ENCODE measurements around the gene AFG1L.

Gene AFG1L

GRCh38 chr6:108464418-108465097 lies 169.7 kb downstream of the AFG1L start:
- no peak for DNase-seq

GRCh38 chr6:108465098-108465495 lies 170.2 kb downstream of the AFG1L start:
- no peak for DNase-seq

DNA sequence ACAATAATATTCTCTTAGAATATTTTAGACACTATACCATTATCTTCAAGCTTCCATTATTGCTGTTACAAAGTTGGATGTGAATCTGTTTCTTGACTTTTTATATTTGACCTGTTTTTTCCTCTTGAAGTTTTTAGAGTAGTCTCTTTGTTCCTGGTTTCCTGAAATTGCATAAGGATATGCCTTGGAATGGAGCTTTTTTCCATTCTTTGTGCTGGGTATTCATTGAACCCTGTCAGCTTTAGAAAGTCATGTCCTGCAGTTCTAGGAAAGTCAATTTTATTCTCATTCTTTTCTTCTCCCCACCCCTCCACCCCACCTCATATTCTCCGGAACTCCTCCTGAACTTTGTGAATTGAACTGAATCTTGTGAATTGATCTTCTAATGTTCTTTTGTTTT lies 173.5 kb downstream of the AFG1L start:
- DNase-seq = no peak

DNA sequence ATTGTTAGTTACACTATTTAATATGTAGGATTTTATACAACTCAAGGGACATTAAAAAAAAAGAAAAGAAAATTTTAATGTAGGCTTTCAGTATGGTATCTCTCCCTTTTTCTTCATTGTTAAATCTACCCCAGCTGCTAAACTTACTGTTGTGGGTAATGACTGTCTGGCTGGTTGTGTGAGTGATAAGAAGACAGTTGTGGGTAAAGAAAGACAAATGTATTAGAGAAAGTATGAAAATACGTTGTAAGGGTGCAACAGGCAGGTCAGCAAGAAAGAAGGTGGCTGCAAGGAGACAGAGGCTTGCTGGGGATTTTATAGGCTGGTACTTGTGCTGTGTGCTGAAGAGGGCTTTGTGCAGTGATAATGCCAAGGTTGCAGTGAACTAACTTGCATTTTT lies 174.5 kb downstream of the AFG1L start:
- no peak for DNase-seq

- DNase-seq = no peak
Observed at GRCh38 chr6:108473197-108473596, 178.3 kb downstream of the AFG1L start.

- no peak for DNase-seq
Observed at GRCh38 chr6:108476376-108476775, 181.5 kb downstream of the AFG1L start.

GRCh38 chr6:108476847-108477430 lies 182.1 kb downstream of the AFG1L start:
- DNase-seq = no peak

DNA sequence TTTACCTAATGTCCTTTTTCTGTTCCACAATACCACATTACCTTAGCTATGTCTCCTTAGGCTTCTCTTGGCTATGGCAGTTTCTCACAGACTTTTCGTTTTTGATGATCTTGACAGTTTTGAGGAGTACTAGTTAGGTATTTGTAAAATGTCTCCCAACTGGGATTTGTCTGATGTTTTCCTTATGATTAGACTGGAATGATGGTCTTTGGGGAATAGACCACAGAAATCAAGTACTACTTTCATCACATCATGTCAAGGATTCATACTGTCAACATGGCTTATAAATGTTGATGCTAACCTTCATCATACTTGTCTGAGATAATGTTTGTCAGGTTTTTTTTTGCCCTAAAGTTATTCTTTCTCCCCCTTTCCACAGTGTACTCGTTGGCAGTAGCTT lies 187.7 kb downstream of the AFG1L start:
- DNase-seq = no peak

GRCh38 chr6:108484016-108484415 lies 189.2 kb downstream of the AFG1L start:
- DNase-seq = no peak

DNA sequence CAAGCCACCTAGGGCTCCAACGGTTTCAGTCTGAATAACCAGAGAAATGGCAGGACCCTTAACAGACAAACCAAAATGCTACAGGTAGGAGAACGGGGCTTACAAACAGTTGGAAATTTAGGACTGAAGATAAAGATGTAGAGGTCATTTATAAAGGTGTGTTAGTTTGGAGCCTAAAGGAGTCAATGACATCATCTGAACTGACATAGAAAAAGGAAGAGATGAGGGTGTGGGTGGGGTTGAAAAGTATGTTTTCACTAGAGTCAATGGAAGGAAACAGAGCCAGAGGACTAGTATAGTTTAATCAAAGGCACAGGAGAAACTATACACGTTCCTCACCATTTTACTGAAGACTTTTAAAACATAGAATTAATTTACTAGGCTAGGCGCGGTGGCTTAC lies 194.8 kb downstream of the AFG1L start:
- no peak for DNase-seq

DNA sequence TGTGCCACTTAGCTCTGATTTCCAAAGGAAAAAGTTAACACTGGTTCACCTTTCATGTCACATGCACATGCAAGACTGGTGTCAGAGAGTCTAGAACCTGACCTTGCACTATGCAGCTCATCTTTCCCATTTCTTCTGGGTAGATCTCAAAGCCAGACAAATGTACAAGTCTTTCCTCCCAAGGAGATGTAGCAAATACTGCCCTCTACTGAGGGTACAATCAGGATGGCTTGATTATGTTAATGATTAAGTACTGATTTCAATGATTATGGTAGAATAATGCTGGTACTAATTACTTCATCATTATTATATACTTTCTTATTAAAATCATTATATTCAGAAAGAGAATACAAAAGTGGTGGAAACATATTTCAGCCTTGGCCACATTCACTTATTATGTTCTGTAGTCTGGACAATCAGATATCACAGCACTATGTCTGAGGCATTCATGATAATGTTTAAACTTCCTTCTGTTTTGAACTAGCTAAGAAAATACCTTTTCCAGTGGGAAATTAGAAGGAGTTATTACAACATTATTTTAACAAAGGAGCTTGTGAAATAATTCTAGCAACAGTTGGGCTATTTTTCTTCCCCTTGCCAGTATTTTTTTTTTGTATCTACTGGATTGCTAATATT lies 197.4 kb downstream of the AFG1L start:
- no peak for DNase-seq

- DNase-seq = no peak
Observed at GRCh38 chr6:108494434-108494833, 199.6 kb downstream of the AFG1L start.

GRCh38 chr6:108497883-108498282 lies 203.0 kb downstream of the AFG1L start:
- no peak for DNase-seq

GRCh38 chr6:108501559-108501958 lies 206.7 kb downstream of the AFG1L start:
- no peak for DNase-seq

GRCh38 chr6:108502832-108503231 lies 208.0 kb downstream of the AFG1L start:
- DNase-seq = no peak

GRCh38 chr6:108507316-108507715 lies 212.5 kb downstream of the AFG1L start:
- no peak for DNase-seq

DNA sequence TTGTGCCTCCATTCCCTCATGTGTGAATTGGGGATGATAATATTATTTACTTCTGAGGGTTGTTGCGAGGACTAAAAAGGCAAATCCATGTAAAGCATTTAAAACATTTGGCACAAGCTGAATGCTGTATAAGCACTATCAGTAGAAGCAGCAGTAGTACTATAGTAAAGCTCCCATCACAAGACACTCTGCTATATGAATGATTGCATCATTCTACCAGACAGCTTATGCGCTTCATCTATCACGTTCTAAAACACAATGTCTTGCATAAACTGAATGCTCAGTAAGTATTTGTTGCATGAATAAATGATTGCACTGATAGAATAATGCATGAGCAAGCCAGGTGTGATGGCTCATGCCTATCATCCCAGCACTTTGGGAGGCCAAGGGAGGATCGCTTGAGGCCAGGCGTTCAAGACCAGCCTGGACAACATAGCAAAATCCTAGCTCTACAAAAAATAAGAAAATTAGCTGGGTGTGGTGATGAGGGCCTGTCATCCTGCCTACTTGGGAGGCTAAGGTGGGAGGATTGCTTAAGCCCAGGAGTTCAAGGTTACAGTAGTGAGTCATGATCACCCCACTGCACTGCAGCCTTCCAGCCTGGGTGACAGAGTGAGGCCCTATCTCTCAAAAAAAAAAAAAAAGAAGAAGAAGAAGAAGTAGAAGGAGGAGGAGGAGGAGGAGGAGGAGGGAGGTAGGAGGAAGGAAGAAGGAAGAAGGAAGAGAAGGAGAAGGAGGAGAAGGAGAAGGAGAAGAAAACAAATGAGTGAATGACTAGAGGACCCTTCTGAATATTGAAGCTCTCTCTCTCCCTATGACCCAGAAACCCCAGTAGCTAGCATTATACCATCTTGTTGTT lies 215.8 kb downstream of the AFG1L start:
- no peak for DNase-seq

DNA sequence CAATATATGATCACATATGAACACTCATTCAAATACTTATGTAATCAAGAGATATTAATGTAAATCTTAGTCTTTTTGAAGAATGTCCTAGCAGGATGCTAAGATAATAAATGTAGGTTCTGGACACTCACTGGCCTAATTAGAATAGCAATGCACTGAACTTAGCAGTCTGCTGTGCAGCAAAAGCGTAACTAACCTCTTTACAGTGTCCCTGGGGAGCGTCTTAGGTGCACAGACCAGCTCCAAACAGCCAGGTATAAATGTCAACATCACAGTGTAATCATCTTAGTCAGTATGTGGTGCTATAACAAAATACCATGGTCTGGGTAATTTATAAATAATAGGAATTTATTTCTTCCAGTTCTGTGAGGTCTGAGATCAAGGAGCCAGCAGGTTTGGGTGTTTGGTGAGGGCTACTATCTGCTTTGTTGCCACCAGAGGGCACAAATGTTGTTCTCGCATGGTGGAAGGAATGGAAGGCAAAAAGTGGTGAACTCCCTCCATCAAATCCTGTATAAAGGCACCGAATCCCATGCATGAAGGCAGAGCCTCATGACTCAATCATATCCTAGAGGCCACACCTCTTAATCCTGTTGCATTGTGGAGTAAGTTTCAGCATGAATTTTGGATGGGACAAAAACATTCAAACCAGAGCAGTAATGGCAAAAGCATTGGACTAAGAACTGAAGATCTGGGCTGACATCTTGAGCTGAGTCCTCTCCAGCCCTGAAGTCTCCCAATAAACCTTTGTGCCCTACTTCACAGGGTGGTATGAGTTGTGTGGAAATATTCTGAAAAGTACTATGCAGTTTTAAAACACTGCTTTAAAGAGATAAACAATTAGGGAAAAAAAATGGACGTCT lies 224.1 kb downstream of the AFG1L start:
- DNase-seq = no peak

DNA sequence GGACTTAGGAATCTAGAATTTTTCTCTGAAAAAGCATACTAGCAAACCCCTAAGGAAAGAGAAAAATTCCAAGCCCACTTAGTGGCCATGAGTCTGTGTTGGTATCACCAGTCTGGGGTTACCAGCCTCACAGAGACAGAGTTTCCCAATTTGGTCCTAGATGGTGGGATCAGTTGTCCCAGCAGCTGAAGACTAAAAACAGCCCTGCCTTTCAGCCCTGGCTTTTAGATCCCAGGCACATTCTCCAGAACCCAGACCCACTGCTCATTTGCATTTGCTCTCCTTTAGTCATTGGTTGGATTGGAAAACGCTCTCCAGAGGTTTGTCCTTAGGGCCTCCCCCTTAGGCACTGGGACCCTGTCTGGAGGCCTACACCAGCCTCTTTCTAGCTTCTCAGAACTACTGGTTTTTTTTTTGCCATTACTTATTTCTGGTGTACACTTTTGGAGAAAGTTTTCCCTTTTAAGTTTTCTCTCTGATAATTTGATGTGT lies 226.8 kb downstream of the AFG1L start:
- DNase-seq = no peak

- DNase-seq = no peak
Observed at GRCh38 chr6:108523697-108524096, 228.8 kb downstream of the AFG1L start.

GRCh38 chr6:108524528-108525248 lies 229.8 kb downstream of the AFG1L start:
- no peak for DNase-seq

DNA sequence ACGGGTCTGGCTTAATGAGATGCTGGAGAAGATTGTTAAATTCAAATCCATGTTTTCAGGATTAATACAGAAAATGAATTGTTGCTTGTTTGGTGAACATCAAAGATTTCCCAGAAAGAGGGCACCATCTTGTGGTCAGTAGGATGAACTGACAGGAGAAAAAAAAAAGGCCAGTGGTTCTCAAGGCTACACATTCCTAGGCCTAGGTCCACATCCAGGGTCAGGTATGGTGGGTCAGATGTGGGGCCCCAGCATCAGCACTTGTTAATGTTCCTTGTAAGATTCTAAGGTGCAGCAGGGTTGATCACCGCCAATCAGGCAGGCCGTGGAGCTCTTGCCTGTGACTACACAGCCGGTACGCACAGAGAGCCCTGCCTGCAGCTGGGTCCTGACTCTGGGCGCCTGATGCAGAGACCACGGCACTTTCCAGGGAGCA lies 231.9 kb downstream of the AFG1L start:
- no peak for DNase-seq

All from activated CD4-positive, CD25-positive, alpha-beta regulatory T cell (primary cell).